Left ventricle myocardium inferior (tissue), 1 donor: ENCODE results near the gene KMT2D. TPM values are rescaled to one million over a fixed set of nuclear protein-coding genes. Genes with fewer than 3 reads are reported as not detected.

ENCODE experiments used
- DNase-seq: peaks from one replicate; pipeline ENCODE4 v3.0.0-alpha.2; 2020
- H3K27ac ChIP-seq: fragments of 200-600 bp; replicated peaks from 2 replicates; pipeline ENCODE4 v1.8.0; 2021
- H3K27me3 ChIP-seq: fragments of 200-600 bp; 2 replicates; pipeline ENCODE4 v1.8.0; 2021; ENCODE audit warnings: low read depth
- H3K36me3 ChIP-seq: fragments of 200-600 bp; 2 replicates; pipeline ENCODE4 v1.8.0; 2021
- H3K4me1 ChIP-seq: fragments of 200-600 bp; 2 replicates; pipeline ENCODE4 v1.8.0; 2021
- H3K4me3 ChIP-seq: fragments of 200-600 bp; 2 replicates; pipeline ENCODE4 v1.8.0; 2021; ENCODE audit warnings: mild to moderate bottlenecking, moderate library complexity
- H3K9me3 ChIP-seq: fragments of 200-600 bp; replicated peaks from 2 replicates; pipeline ENCODE4 v1.8.0; 2021
- CTCF ChIP-seq: fragments of 200-600 bp; IDR thresholded peaks from 2 replicates; pipeline ENCODE4 v1.8.0; 2021; ENCODE audit warnings: antibody characterized with exemption, mild to moderate bottlenecking, borderline replicate concordance
- intact Hi-C: fragments of 100-400 bp; cut with micrococcal nuclease; formaldehyde crosslinking; loops from one replicate; pipeline ENCODE4 v1.11.0; 2022
- total RNA-seq: library from RNA; stranded (reverse); fragmentation: NEBNext Ultra II Directional; extraction: Animal tissue kit (Norgen Biotek cat#: 25700); gene quantifications from one replicate; pipeline ENCODE4 v1.2.1, GENCODE V29; 2021
- donor health status: DM: no; HTN: yes; CAD: no; lungs with severe emphysema.

KMT2D gene
- total RNA-seq, 1 donor from 2014 or later = 38.5 TPM

DNA sequence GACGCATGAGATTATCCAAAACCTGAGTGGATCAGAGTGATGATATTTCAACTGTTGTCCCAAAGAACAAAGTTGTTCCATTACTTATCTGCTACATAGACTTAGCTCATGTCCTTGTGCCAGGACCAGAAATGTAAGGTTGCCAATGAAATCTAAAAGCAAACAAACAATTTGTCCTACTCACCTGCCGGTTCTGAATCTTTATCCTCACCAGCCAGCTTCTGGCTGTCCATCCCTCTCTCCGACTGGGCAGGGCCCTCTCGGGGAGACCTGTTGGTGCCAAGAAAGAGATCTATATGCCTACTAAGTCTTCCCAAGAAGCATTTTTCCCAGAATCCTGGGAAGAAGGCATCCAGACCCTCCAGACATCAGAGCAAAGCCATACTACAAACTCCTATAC is 5.5 kb downstream of the KMT2D start:
- Histone ChIP-seq H3K27me3 (no peaks in the 10 kb centered on the region), H3K36me3 (peaks cover 48% of the 10 kb centered on the region), H3K4me1 (peaks cover 57% of the 10 kb centered on the region), H3K27ac (no peak overlapping the region), H3K4me3 (no peak overlapping the region), H3K9me3 (no peaks in the 10 kb centered on the region)
- intact Hi-C loops = no loop called here
- TF ChIP-seq CTCF = no peak
- no peak for DNase-seq

- Histone ChIP-seq H3K27me3 (no peaks in the 10 kb centered on the region), H3K4me1 (peaks cover 52% of the 10 kb centered on the region), H3K9me3 (no peaks in the 10 kb centered on the region), H3K27ac (no peak overlapping the region), H3K36me3 (peaks cover 54% of the 10 kb centered on the region), H3K4me3 (no peak overlapping the region)
- no peak for TF ChIP-seq CTCF
- no peak for DNase-seq
- intact Hi-C loops = no loop called here
Observed at GRCh38 chr12:49054524-49054923, 6.1 kb downstream of the KMT2D start.

GRCh38 chr12:49054096-49054495 is 6.5 kb downstream of the KMT2D start:
- Histone ChIP-seq H3K36me3 (peaks cover 58% of the 10 kb centered on the region), H3K4me1 (peaks cover 47% of the 10 kb centered on the region), H3K4me3 (no peak overlapping the region), H3K27ac (no peak overlapping the region), H3K27me3 (no peaks in the 10 kb centered on the region), H3K9me3 (no peaks in the 10 kb centered on the region)
- no peak for TF ChIP-seq CTCF
- DNase-seq = no peak
- intact Hi-C loops = no loop called here

DNA sequence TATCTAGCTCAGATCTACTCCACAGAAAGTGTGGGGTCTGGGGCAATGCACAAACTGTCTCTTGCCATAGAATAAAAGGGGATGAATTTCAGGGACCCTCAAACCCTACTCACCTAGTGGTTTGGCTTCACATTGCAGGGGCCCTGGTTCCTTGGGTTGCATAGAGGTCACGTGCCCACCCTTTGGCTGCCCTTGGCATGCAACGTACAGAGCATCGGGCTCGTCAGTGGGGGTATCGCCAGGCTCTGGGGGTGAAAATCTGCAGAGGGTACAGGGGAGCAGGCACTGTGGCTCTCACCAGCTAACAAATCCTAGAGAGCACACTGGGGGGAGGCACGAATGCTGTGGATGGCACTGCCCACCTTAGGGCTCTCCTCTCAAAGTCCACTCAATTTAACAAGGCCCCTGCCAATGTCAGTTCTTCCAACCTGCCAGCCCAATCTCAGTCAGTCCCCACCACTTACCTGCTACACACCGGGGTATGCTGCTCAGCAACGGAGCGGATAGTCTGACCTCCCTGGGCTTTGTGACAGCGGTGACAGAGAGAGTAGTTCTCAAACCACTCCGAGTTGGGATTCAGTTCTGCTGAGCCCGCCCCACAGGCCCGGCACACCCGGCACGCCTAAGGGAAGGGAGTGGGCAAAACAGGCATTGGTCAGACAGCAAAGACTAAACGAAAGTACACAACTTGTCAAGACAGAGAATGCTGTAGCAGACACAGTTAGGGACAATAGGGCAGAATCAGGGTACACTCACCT is 8.0 kb downstream of the KMT2D start:
- TF ChIP-seq CTCF = no peak

DNA sequence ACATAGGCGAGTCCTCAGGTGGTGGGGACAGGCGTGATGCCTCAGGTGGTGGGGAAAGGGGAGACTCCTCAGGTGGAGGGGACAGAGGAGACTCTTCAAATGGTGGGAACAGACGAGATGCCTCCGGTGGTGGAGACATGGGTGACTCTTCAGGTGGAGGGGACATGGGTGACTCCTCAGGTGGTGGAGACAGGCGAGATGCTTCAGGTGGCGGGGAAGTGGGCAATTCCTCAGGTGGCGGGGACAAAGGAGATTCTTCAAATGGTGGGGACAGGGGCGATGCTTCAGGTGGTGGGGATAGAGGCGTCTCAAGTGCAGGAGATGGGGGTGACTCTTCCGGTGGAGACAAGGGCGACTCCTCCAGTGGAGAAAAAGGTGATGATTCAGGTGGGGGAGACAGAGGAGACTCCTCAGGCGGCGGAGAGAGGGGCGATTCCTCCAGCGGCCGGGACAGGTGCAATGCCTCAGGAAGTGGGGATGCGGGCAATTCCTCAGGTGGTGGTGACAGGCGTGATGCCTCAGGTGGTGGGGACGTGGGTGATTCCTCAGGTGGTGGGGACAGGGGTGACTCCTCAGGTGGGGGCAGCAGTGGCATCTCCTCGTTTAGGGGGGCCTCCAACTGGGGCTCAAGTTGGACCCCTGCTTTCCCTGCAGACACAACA is 8.7 kb downstream of the KMT2D start:
- Histone ChIP-seq H3K27ac (no peak overlapping the region), H3K36me3 (peaks cover 80% of the 10 kb centered on the region), H3K4me1 (peaks cover 26% of the 10 kb centered on the region), H3K27me3 (no peaks in the 10 kb centered on the region), H3K4me3 (no peak overlapping the region), H3K9me3 (no peaks in the 10 kb centered on the region)
- DNase-seq = no peak
- intact Hi-C loops = no loop called here
- TF ChIP-seq CTCF = no peak

More for the DNA sequence above, 8.0 kb downstream of the KMT2D start:
- H3K27me3 ChIP-seq = no peaks in the 10 kb centered on the region
- no peak for DNase-seq
- H3K27ac ChIP-seq = no peak overlapping the region
- H3K36me3 ChIP-seq = peaks cover 73% of the 10 kb centered on the region
- intact Hi-C loops = no loop called here
- H3K4me3 ChIP-seq = no peak overlapping the region
- H3K4me1 ChIP-seq = peaks cover 33% of the 10 kb centered on the region
- no peaks in the 10 kb centered on the region for H3K9me3 ChIP-seq
